NCI-H2171 (cell line): ENCODE results near the gene CGB7.
"Not testable (repeated sequence)": the region's sequence is repeated elsewhere in the genome, so short reads cannot be mapped to it uniquely, and the experiment has no call there.

ENCODE experiments used
- DNase-seq: peaks from one replicate; lab custom pipeline; 2025; lab: John Stamatoyannopoulos, UW

CGB7 gene

GRCh38 chr19:49057636-49058234 is at the start of gene CGB7:
Gene CGB7 (minus strand): TSS chr19:49057749. CDS start chr19:49055375, 2,374 bp downstream.
- no peak for DNase-seq

DNA sequence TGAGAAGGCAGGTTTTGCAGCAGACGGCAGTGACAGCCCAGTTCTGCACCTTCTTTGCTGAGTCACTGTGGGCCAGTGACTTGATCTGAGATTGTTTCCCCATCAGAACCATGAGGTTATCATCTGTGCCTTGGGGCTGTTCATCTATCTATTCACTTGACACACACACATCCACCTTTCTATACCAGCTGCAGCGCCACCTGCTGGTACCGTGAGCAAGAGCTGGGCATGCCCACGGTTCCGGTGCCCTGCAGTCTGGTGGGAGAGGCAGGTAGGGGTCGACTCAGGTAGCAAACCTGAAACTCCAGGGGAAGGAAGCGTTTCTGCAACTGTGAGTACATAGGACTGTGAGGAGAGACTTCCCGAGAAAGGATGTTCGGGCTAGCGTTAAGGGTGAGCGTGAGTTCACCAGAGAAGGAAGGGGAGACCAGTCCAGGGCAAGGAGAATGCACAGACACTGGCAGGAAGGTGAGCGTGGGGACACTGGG is 49.1 kb upstream of the CGB7 start:
- peak; percentile 45 for DNase-seq

GRCh38 chr19:49104229-49104864 is 46.8 kb upstream of the CGB7 start:
- DNase-seq: peak; percentile 89

DNA sequence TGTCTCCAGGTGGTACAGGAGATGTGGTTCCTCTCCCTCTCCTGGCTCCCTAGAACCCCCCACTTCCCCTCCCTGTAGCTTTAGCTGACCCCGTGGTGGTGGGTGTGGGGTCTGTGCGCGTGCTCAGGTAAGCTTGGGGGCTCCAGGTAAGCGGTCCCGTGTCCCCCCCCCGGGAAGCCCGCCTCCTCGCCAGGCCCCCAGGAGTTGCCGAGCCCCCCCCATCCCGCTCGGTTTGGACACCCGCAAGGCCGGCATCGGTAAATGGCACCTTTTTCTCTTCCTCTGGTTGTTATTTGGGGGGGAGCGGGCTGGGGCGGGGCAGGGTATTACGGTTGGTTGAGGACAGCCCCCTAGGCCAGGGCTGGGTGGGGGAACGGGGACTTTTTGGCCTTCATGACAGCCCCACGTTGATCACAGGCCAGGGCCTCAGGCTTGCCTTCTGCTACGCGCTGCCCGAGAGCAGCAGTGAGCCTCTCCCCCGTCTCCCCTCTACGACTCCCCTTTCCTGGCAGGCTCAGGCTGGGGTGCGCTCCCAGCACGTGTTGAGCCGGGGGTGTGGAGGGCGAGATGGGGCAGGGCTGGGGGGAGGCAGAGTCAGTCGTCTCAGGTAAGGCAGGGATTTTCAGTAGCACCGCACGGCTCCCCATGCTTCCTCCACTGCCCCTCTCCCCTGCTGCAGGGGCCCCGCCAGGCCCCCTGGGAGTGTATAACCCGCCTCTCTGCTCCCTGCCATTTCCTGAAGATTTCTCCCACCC is 46.0 kb upstream of the CGB7 start:
- no peak for DNase-seq

- no peak for DNase-seq
Measured at GRCh38 chr19:49102303-49102702, 44.8 kb upstream of the CGB7 start.

DNA sequence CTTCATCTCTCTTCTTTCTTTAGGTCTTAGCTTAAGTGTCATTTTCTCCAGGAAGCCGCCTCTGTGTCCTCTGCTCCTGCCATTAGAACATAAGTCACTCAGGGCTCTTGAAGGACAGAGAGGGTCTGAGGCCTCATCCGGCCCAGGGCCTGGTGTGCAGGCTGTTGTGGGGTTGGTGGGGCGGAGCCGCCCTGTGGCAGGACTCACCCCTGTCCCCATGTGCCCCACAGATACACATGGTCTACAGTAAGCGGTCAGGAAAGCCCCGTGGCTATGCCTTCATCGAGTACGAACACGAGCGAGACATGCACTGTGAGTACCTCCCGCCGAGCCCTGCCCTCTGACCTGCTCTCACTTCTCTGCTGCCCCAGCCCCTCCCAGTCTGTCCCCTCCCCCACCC is 43.6 kb upstream of the CGB7 start:
- no peak for DNase-seq

DNA sequence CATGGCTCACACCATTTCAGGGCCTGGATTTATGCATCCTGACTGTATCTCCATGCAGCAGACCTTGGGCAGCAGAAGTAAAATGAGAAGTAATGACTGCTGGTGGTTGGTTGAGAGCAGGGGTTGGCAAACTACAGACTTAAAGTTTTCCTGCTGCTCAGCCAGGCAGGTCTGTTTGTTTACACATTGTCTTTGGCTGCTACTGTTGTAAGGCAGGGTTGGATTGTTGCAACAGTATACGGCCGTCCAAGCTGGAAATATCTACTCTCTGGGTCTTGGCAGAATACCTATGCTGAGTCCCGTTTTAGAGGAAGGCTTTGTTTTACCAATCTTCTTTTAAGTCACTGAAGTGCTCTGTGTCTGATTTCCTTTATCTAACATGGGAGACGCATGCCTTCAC is 41.2 kb upstream of the CGB7 start:
- DNase-seq: no peak

GRCh38 chr19:49097453-49098288 is 40.1 kb upstream of the CGB7 start:
- DNase-seq: no peak

GRCh38 chr19:49094505-49095482 is 37.2 kb upstream of the CGB7 start:
- no peak for DNase-seq

- DNase-seq: no peak
Measured at GRCh38 chr19:49092686-49093085, 35.1 kb upstream of the CGB7 start.

GRCh38 chr19:49091391-49092038 is 34.0 kb upstream of the CGB7 start:
- DNase-seq: no peak

GRCh38 chr19:49086296-49086695 is 28.7 kb upstream of the CGB7 start:
- DNase-seq: no peak

DNA sequence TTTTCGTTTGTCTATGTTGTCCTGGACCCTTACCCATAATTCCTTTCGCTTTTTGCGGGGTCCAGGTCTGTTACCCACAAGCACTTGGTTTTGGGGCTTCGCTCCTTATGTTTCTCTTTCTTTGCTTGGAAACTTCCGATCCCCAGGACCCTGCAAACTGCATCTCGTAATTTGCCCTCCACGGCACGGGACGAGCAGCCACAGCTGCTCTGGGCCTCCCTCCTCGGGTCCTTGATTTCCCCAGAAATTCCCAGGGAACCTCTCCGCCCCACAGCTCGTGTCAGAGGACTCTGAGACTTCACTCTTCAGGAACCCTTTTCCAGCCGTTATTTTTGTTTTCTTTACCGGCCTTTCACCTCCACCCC is 28.3 kb upstream of the CGB7 start:
- no peak for DNase-seq

DNA sequence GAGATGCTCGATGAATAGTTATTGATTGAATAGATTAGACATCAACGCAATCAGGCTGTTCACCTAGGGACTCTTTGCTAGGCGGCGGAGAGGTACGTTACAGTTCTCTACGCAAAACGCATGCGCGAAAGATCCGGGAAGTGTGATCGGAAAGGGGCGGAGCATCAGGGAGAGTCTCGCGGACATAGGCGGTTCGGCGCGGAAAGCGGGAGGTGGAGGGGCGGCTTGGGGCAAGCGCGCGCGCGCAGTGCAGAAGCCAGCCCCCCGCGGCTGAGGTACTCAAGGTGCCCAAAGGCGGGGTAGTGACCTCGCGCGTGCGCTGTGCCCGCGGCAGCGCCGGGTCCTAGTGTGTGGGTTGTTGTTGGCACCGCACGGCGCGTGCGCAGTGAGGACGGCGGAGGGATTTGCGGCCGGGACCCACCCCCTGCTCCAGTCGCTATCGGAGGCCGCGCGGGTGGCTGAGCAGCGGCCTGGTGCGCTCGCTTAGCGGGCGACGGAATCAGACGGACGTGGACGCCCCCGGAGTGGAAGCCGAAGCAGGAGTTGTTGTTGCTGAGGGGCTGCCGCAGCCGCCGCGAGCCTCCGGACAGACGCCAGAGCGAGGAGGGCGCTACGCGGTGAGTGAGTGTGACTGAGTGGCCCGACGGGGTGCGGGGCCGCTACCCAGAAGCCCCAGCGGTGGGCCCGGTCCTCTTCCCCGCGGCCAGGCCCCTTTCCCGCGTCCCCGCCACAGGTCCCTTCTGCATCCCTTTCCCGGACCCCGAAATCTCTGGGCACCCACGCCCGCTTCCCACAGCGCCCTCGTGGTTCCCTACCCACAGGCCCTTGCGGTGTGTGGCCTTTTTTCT is 27.7 kb upstream of the CGB7 start, which contains the start of gene SNRNP70:
SNRNP70 (plus strand) TSS at position 432 of the 848 bp plus-strand sequence. CDS start 964 bp downstream, outside the sequence.
- DNase-seq: peak; percentile 99

DNA sequence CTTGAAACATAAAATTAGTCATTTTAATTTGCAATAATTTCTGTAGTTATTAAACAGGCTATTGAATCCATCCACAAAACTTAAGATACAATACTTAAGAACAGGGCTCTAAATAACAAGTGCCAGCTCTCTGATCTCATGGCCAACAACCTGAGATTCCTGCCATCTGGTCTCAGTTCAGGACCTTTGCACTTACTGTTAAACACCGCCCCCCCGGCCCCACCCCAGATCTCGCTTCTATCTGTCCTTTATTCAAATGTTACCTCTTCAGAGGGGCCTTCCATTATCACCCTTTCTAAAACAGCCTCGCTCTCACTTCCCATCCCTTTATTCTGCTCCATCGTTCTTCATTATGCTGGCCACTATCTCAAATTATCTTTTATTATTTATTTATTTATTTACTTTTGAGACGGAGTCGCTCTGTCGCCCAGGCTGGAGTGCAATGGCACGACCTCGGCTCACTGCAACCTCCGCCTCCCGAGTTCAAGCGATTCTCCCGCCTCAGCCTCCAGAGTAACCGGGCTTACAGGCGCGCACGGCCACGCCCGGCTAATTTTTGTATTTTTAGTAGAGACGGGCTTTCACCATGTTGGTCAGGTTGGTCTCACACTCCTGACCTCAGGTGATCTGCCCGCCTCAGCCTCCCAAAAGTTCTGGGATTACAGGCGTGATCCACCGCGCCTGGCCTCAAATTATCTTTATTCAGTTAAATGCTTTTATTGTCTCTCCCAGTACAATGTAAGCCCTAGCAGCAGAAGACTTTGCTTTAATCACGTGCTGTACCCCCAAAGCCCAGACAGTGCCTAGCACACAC is 26.9 kb upstream of the CGB7 start:
- DNase-seq: no peak

- no peak for DNase-seq
Measured at GRCh38 chr19:49081273-49081672, 23.7 kb upstream of the CGB7 start.

DNA sequence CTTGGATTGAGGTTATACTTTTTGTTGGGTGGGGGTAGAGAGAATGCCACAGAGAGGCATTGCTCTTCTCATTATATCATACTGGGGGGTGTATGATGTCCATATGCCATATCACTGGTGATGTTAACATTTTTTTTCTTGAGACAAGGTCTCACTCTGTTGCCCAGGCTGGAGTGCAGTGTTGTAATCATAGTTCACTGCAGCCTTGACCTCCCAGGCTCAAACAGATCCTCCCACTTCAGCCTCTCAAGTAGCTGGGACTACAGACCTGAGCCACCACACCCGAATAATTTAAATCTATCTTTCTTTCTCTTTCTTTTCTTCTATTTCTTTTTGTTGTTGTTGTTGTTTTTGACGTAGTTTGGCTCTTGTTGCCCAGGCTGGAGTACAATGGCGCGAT is 22.8 kb upstream of the CGB7 start:
- DNase-seq: no peak

DNA sequence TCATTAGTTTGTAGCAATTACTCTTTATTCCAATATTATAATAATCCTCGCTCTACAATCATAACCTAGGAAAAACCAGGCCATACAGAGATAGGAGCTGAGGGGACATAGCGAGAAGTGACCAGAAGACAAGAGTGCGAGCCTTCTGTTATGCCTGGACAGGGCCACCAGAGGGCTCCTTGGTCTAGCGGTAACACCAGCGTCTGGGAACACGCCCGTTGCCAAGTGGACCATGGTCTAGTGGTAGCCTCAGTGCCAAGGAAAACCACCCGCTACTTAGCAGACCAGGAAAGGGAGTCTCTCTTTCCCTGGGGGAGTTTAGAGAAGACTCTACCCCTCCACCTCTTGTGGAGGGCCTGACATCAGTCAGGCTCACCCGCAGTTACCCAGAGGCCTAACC is 17.3 kb upstream of the CGB7 start:
- DNase-seq: not testable (repeated sequence)
